B cell (primary cell): ENCODE data around the gene TMEM134. TPM values are rescaled to one million over a fixed set of nuclear protein-coding genes. Genes with fewer than 3 reads are reported as not detected.
A peak's percentile ranks its signal among the peaks of the same experiment; 100 is the strongest.

Experiments used
- ATAC-seq: fragments of 200-7000 bp; cut with Tn5 transposase; one replicate; pipeline ENCODE4 v1.10.0; 2021; ENCODE audit warnings: low read depth, mild to moderate bottlenecking, moderate number of reproducible peaks, moderate library complexity
- CTCF ChIA-PET: fragments of 350-600 bp; sonication (Branson Sonifier 250); formaldehyde crosslinking; loops from one replicate; lab custom pipeline; 2021; ENCODE audit warnings: antibody characterized with exemption, inconsistent platforms; lab: Charles Lee
- POLR2A ChIA-PET: fragments of 350-600 bp; sonication (Branson Sonifier 250); formaldehyde crosslinking; loops from one replicate; lab custom pipeline; 2021; ENCODE audit warnings: antibody characterized with exemption; lab: Charles Lee
- DNase-seq: peaks from one replicate; pipeline ENCODE4 v3.0.0; 2013
- H2AFZ ChIP-seq: 2 replicates; pipeline ENCODE4 v1.6.1; 2012; ENCODE audit warnings: mild to moderate bottlenecking, low read depth, low read length; ENCODE audit not compliant: insufficient read depth, poor library complexity, severe bottlenecking
- H3K27ac ChIP-seq, 2 donors: 1 replicate in 1 of 2; 2 replicates in 1 of 2; pipeline ENCODE4 v1.5.1; 2012 to 2013; ENCODE audit warnings: low read length in 2 of 2, mild to moderate bottlenecking in 2 of 2, moderate library complexity in 1 of 2
- H3K27me3 ChIP-seq, 4 experiments: fragments of 200-600 bp in 1 of 4; sonication (generic) in 1 of 4; replicated peaks in 1 of 4; 1 replicate in 2 of 4; 2 replicates in 2 of 4; pipeline versions ENCODE4 v1.6.1 to v1.7.0; 2013 to 2016; ENCODE audit warnings: low read length in 3 of 4, mild to moderate bottlenecking in 2 of 4, mixed read lengths in 1 of 4, moderate library complexity in 1 of 4; ENCODE audit not compliant: insufficient read depth in 4 of 4, control insufficient read depth in 3 of 4; ENCODE audit errors: control extremely low read depth in 1 of 4
- H3K36me3 ChIP-seq, 2 experiments: replicated peaks in 1 of 2; 1 replicate in 1 of 2; 2 replicates in 1 of 2; pipeline versions ENCODE4 v1.6.1 to v1.7.1; 2013; ENCODE audit warnings: low read length in 1 of 2; ENCODE audit not compliant: insufficient read depth in 2 of 2, control insufficient read depth in 1 of 2; ENCODE audit errors: control extremely low read depth in 1 of 2, extremely low read depth in 1 of 2
- H3K4me1 ChIP-seq, 2 donors: fragments of 200-600 bp in 1 of 2; sonication (generic) in 1 of 2; 1 replicate in 1 of 2; 2 replicates in 1 of 2; pipeline versions ENCODE4 v1.5.1 to v1.6.1; 2013 to 2017; ENCODE audit warnings: low read length in 2 of 2; ENCODE audit not compliant: control insufficient read depth in 2 of 2, insufficient read depth in 2 of 2
- H3K4me2 ChIP-seq: replicated peaks from 2 replicates; pipeline ENCODE3; 2012; ENCODE audit warnings: mild to moderate bottlenecking, low read depth, low read length; ENCODE audit not compliant: poor library complexity, severe bottlenecking
- H3K4me3 ChIP-seq, 5 experiments: fragments of 200-600 bp in 1 of 5; sonication (generic) in 1 of 5; 1 replicate in 3 of 5; 2 replicates in 2 of 5; pipeline versions ENCODE4 v1.5.1 to v1.7.0; 2011 to 2016; ENCODE audit warnings: low read length in 4 of 5, mild to moderate bottlenecking in 4 of 5, low read depth in 2 of 5, control low read depth in 1 of 5, moderate library complexity in 1 of 5; ENCODE audit not compliant: insufficient read depth in 1 of 5; ENCODE audit errors: control extremely low read depth in 1 of 5, extremely low read depth in 1 of 5
- H3K79me2 ChIP-seq: fragments of 200-600 bp; sonication (generic); one replicate; pipeline ENCODE4 v1.6.0; 2016; ENCODE audit warnings: low read length; ENCODE audit not compliant: control insufficient read depth, insufficient read depth
- H3K9ac ChIP-seq: fragments of 200-600 bp; sonication (generic); 2 replicates; pipeline ENCODE4 v1.6.1; 2017; ENCODE audit warnings: mild to moderate bottlenecking, low read length, moderate library complexity
- H3K9me3 ChIP-seq, 3 donors: one replicate each; pipeline versions ENCODE4 v1.6.1 to v1.7.1; 2013; ENCODE audit warnings: low read length in 2 of 3; ENCODE audit not compliant: control insufficient read depth in 2 of 3, insufficient read depth in 1 of 3; ENCODE audit errors: control extremely low read depth in 1 of 3
- H4K20me1 ChIP-seq: 2 replicates; pipeline ENCODE4 v1.6.0; 2012; ENCODE audit warnings: mild to moderate bottlenecking, low read length; ENCODE audit not compliant: insufficient read depth, control insufficient read depth, poor library complexity, severe bottlenecking
- H3K27ac Mint-ChIP-seq: one replicate; pipeline ENCODE4 v1.8.0; 2021; ENCODE audit warnings: mixed read lengths
- H3K27me3 Mint-ChIP-seq: one replicate; pipeline ENCODE4 v1.8.0; 2021; ENCODE audit warnings: mixed read lengths
- H3K4me1 Mint-ChIP-seq: one replicate; pipeline ENCODE4 v1.8.0; 2021; ENCODE audit warnings: mixed read lengths
- H3K4me3 Mint-ChIP-seq: one replicate; pipeline ENCODE4 v1.8.0; 2021; ENCODE audit warnings: mixed read lengths
- H3K9me3 Mint-ChIP-seq: one replicate; pipeline ENCODE4 v1.8.0; 2022; ENCODE audit warnings: mixed read lengths; ENCODE audit not compliant: insufficient read depth
- EZH2 ChIP-seq: IDR thresholded peaks from 2 replicates; pipeline ENCODE4 v1.6.1; 2012; ENCODE audit warnings: borderline replicate concordance, low read depth, mild to moderate bottlenecking, moderate library complexity, low read length; ENCODE audit not compliant: insufficient read depth, poor library complexity, severe bottlenecking
- WGBS: methylation state at CpG from one replicate; pipeline ENCODE4 v1.1.5; 2013; ENCODE audit warnings: missing lambda C conversion rate; ENCODE audit not compliant: insufficient coverage; 5-methylcytosine and 5-hydroxymethylcytosine counted together
- intact Hi-C: fragments of 100-400 bp; cut with micrococcal nuclease; formaldehyde crosslinking; loops from one replicate; pipeline ENCODE4 v1.10.0; 2022
- polyA plus RNA-seq: library from polyadenylated mRNA; depleted of rRNA; stranded (reverse); fragments of >200 nt; gene quantifications from 2 replicates; pipeline ENCODE4 v1.2.3, GENCODE V29; 2012
- total RNA-seq, 2 donors: library from RNA; stranded (reverse); fragments of 120-200 nt in 1 of 2; gene quantifications; 1 replicate in 1 of 2; 2 replicates in 1 of 2; pipeline versions ENCODE4 v1.2.3 to v1.2.4, GENCODE V29; 2013 to 2022
- TF ChIP-seq, protein P1 (sequence below): fragments of 200-600 bp; IDR thresholded peaks from one replicate; pipeline ENCODE4 v1.8.0; 2022; ENCODE audit warnings: antibody characterized with exemption, mild to moderate bottlenecking

TMEM134 gene
- total and polyA plus RNA-seq, 2 donors (not counting 1 experiment from before 2014, with no cell fraction given), result 167 to 197 TPM

DNA sequence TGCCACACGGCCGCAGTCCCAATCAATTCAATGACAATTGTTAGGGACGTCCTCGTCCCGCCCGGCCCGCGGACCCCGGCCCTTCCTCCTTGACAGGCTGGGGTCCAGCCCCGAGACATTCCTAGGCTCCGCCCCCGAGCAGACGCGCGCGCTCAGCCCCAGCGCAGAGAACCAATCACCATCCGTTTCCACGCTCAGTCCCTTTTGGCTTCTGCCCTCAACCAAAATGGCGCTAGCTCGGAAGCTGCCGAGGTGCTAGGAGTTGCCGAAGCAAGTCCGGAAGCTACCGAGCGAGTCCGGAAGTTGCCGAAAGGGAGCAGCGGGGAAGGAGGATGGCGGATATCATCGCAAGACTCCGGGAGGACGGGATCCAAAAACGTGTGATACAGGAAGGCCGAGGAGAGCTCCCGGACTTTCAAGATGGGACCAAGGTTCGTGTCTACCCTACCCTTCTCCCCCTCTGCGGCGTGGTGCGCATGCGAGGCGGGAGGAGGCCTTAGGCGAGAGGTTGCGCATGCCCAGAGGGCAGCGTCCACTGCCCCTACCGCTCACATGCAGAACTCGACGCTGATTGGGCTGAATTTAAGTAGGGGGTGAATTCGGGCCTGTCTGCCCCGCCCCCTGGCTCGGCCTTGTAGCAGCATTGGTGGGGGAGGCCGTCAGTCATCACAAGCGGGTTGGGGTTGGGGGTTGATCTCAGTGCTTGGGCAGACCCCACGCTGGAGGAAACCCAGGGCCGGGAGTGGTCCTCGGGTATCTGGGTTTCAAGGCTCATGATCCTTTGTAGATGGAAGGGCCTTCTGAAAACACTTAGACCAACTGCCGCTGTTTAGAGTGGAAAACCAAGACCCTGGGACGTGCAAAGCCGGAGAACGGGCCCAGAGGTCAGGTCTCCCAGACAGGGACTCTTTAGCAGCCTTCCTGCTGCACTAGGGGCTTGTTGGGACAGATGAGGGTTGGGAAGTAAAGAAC lies 14.1 kb upstream of the TMEM134 start, which contains the start of gene AIP:
Gene AIP, plus strand, starts transcription at position 200 of the 972 bp plus-strand sequence. Its CDS starts 133 bp downstream, at position 333.
- peaks cover 38 to 56% of the 10 kb centered on the region in 2 donors for H3K4me1 ChIP-seq
- peaks cover 42% of the 10 kb centered on the region for H3K79me2 ChIP-seq
- Mint-ChIP-seq H3K27me3 (no peaks in the 10 kb centered on the region), H3K27ac (peak within 1 kb of the TSS; percentile 100), H3K4me3 (peak within 1 kb of the TSS; percentile 99), H3K4me1 (peaks cover 56% of the 10 kb centered on the region), H3K9me3 (no peaks in the 10 kb centered on the region)
- ChIA-PET POLR2A (interaction anchor here (0.5 to 4.9 kb wide), 16 partner anchors 8 to 195 kb away, joined by 3 to 53 read pairs (median 4); partner anchors contain the start of genes PITPNM1, POLD4, PPP1CA and PTPRCAP), CTCF (interaction anchor here (0.8 to 4.0 kb wide), 11 partner anchors 15 to 132 kb away, joined by 3 to 19 read pairs (median 5); partner anchors contain the start of genes PITPNM1, PPP1CA, RAD9A and RPS6KB2)
- H3K9ac ChIP-seq, result peak within 1 kb of the TSS; percentile 71
- no peaks in the 10 kb centered on the region for H3K9me3 ChIP-seq
- H3K4me3 ChIP-seq, result peak within 1 kb of the TSS; percentile 56 to 99 (median 68)
- peak within 1 kb of the TSS; percentile 75 to 79 for H3K27ac ChIP-seq
- 11% methylated on average over 59 of the region's 60 CpGs for WGBS
- DNase-seq (peak; percentile 98), ATAC-seq (peak; percentile 87)
- H3K4me2 ChIP-seq, result peak within 1 kb of the TSS; percentile 89
- H4K20me1 ChIP-seq, result peaks cover 35% of the 10 kb centered on the region
- no peak for TF ChIP-seq EZH2
- TF ChIP-seq, protein P1, sequence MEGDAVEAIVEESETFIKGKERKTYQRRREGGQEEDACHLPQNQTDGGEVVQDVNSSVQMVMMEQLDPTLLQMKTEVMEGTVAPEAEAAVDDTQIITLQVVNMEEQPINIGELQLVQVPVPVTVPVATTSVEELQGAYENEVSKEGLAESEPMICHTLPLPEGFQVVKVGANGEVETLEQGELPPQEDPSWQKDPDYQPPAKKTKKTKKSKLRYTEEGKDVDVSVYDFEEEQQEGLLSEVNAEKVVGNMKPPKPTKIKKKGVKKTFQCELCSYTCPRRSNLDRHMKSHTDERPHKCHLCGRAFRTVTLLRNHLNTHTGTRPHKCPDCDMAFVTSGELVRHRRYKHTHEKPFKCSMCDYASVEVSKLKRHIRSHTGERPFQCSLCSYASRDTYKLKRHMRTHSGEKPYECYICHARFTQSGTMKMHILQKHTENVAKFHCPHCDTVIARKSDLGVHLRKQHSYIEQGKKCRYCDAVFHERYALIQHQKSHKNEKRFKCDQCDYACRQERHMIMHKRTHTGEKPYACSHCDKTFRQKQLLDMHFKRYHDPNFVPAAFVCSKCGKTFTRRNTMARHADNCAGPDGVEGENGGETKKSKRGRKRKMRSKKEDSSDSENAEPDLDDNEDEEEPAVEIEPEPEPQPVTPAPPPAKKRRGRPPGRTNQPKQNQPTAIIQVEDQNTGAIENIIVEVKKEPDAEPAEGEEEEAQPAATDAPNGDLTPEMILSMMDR, result no peak
- no peaks in the 10 kb centered on the region for H3K27me3 ChIP-seq
- H3K36me3 ChIP-seq, result peaks cover 0 to 18% of the 10 kb centered on the region in 2 experiments
- peak within 1 kb of the TSS; percentile 83 for H2AFZ ChIP-seq
- intact Hi-C loops, result loop anchor here (1.0 to 2.0 kb wide), 7 partner anchors 14 to 206 kb away; partner anchors contain the start of genes CDK2AP2, PITPNM1, PTPRCAP and RPS6KB2
